Activated effector memory CD4-positive, alpha-beta T cell treated with Interleukin-2 at 50 U/mL for 16 hours (primary cell): Measurements from ENCODE around the gene PDP2.
A peak's percentile ranks its signal among the peaks of the same experiment; 100 is the strongest.
"Not testable (repeated sequence)": the region's sequence is repeated elsewhere in the genome, so short reads cannot be mapped to it uniquely, and the experiment has no call there.

Source experiments
- DNase-seq: peaks from one replicate; pipeline ENCODE4 v3.0.0-alpha.2; 2020

Gene PDP2

DNA sequence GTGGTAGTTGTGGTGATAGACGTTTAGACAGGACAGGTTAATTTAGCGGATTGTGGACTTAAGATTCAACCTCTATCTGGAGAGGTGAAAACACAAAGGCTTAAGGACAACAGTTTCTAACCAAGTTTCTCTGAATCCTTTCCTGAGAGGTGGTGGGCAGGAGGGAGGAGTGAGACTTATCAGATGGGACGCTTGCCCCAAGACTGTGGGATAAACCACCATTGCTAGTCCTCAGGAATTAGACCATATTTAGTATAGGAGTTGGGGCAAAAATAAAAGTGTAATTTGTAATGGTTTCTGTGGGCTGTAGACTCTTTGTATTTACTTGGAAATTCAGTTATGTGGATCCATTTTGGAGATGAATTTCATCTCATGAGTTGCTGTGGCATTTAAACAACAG, 6.6 kb downstream of the PDP2 start:
- DNase-seq, result no peak

DNA sequence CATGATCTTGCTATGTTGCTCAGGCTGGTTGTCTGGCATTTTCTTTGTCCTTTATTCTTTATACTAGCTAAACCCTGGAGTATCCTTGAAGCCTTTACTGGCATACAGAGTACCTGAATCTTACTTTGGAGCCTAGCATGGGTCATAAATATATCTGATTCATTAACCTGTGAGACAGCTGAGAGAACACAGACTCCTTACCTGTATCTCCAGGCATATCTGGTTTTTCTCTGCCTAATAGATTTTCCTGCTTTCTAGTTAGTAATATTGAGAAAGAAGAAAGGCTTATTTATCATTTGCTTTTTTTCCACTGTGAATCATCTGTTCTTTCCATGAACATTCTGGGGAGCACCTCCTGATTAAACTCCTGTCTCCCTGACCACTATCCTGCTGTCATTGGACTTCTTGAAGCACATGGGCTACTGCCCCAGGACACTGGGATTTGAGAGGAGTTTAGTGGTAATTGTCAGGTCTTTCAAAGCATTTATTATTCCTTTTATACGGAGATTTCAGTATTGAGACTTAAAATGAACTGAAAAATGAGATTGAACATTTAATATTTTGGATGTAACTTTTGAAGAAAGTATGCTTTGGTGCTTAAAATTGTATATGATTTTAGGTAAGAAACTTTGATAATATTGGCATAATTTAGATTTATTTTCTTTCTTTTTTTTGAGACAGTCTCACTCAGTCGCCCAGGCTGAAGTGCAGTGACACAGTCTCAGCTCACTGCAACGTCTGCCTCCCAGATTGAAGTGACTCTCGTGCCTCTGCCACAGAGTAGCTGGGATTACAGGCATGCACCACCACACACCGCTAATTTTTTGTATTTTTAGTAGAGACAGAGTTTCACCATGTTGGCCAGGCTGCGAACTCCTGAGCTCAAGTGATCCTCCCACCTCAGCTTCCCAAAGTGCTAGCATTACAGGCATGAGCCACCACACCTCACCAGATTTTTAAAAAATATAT, 8.6 kb downstream of the PDP2 start:
- no peak for DNase-seq

- DNase-seq, result no peak
These were observed 9.3 kb downstream of the PDP2 start for GRCh38 chr16:66889622-66890021.

- DNase-seq, result no peak
These were observed 10.5 kb downstream of the PDP2 start for GRCh38 chr16:66890799-66891198.

GRCh38 chr16:66891360-66891759, 11.0 kb downstream of the PDP2 start:
- no peak for DNase-seq

DNA sequence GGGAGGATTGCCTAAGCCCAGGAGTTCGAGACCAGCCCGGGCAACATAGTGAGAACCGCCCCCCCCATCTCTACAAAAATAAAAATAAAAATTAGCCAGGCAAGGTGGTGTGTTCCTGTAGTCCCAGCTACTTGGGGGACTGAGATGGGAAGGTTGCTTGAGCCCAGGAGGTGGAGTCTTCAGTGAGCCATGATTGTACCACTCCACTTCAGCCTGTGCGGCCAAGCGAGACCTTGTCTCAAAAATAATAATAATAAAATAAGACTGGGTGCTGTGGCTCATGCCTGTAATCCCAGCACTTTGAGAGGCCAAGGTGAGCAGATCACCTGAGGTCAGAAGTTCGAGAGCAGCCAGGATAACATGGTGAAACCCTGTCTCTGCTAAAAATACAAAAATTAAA, 11.5 kb downstream of the PDP2 start:
- no peak for DNase-seq

GRCh38 chr16:66894055-66894454, 13.7 kb downstream of the PDP2 start:
- DNase-seq, result no peak

DNA sequence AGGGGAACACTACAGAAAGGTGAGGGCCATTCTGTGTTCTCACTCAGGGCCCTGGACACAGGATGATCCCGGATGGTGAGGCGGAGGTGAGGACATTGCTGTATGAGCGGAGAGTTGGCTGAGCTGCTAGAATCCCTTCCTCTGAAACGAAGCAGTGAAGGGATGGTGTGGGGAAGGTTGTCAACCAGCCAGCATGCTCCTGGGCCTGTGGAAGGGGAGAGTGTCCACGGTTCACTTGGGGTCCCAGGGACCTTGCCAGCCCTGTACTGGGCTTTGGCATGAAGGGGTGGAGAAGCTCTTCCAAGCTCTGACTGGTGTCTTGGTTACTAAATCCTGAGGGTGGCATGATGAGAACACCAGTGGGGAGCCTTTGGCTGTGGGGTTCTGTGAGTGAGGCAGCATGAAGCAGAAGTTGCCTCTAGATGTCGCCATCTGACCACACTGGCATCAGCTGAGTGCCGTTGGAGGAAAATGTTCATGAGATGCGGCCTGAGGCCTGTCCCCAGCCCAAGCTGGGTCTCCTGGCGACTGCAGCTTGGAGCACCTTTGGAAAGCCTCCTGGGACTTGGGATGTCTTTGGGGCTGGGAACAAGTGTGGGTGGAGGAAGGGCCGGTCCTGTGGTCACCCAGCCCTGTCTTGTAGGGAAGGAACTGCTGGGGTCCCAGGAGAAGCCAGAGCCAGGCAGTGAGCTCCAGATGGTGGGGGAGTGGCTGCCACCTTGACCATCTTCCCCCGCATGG, 14.8 kb downstream of the PDP2 start:
- peak; percentile 27 for DNase-seq

GRCh38 chr16:66895689-66895979, 15.3 kb downstream of the PDP2 start:
- DNase-seq, result no peak

GRCh38 chr16:66895999-66896398, 15.7 kb downstream of the PDP2 start:
- DNase-seq, result no peak

DNA sequence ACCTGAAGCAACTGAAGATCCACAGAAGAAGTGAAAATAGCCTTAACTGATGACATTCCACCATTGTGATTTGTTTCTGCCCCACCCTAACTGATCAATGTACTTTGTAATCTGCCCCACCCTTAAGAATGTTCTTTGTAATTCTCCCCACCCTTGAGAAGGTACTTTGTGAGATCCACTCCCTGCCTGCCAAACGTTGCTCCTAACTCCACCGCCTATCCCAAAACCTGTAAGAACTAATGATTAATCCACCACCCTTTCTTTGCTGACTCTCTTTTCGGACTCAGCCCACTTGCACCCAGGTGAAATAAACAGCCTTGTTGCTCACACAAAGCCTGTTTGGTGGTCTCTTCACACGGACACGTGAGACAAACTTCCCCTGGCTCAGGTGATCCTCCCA, 16.4 kb downstream of the PDP2 start:
- DNase-seq, result not testable (repeated sequence)

DNA sequence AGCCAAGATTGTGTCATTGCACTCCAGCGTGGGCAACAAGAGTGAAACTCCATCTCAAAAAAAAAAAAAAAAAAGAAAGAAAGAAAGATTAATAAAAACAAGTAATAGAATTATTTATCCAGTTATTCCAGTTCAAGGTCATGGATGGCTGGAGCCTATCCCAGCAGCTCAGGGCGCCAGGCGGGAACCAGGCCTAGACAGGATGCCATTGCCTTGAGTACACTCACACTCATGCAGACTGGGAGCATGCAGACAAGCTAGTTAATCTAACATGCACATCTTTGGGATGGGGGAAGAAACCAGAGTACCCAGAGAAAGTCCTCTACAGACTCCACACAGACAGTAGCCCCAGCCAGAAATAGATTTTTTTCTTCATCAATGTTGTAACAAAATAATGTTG, 17.9 kb downstream of the PDP2 start:
- no peak for DNase-seq

DNA sequence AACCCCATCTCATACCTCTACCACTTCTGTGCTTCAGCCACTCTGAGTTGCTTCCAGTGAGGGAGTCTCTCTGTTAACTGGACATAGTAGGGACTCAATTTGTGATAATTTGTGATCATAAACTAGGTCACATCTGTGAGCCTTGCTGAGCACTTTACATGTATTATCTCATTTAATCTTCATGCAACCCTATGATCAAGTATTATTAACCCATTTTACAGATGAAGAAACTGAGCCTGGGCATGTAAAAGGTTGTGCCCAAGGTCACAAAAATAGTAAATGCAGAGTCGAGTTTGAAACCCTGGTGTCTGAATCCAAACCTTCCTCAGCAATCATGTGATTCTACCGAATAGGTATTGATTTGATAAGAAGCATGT, 18.6 kb downstream of the PDP2 start:
- DNase-seq, result no peak

DNA sequence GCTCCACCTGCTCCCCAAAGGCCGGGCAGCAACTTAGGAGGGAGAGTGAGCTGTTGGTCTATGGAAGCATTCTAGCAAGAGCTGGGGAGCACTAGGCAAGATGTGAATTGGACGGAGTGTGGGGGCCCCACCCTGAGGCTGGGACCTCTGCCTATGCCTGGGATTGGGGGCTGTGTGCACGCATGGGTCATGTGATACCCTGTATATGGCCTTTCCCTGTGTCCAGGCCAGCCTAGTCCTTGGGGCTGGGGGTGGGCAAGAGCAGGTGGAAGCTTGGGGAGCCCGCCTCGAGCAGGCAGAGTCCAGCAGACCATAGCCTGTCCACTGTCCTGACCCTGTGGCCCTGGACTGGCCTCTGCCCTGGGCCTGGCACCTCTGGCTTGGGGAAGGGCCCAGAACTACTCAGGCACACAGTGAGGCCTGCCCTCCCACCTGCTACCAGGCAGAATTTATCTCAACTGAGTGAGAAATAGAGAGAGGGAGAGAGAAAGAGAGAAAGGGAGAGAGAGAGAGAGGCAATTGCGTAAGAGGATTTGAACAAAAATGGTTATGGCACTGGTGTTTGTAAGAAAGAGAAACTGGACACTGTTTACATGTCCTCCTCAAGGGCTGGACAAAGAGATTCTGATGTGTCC, 19.1 kb downstream of the PDP2 start:
- DNase-seq, result no peak

DNA sequence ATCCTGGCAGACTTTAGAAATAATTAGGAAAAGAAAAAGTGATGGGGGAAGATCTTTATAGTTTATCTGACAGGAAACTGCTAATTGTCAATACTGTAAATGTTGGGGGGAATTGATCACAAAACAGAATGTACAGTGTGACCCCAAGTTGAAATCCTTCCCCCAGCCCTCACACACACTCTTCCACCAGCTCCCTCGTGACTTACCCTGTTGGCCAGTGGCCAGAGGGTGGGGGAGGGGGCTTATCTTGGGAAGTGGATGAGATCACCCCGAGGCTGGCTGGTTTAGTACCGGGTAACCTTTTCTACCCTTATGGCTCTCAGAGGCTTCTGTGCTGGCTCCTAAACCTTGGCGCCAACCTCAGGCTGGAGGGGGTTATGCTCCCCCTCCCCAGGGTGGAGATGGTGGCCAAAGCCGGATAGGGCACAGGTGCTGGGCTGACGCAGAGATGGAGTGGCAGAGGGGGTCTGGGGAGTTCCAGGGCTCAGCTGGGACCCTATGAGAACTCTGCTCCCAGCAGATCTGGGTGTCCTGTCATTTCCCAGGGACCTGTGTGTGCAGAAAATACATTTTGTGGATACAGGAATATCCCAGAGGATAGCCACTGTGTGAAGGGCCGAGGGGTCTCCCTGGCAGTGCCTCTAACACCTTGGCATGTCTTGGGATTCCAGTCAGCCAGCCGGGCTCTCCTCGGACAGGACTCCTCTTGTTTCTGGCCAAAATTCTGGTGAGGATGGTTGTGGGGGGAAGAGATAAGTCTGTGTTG, 19.8 kb downstream of the PDP2 start:
- DNase-seq, result no peak

GRCh38 chr16:66900721-66901441, 20.6 kb downstream of the PDP2 start:
- DNase-seq, result no peak

- no peak for DNase-seq
These were observed 21.3 kb downstream of the PDP2 start for GRCh38 chr16:66901626-66902025.

DNA sequence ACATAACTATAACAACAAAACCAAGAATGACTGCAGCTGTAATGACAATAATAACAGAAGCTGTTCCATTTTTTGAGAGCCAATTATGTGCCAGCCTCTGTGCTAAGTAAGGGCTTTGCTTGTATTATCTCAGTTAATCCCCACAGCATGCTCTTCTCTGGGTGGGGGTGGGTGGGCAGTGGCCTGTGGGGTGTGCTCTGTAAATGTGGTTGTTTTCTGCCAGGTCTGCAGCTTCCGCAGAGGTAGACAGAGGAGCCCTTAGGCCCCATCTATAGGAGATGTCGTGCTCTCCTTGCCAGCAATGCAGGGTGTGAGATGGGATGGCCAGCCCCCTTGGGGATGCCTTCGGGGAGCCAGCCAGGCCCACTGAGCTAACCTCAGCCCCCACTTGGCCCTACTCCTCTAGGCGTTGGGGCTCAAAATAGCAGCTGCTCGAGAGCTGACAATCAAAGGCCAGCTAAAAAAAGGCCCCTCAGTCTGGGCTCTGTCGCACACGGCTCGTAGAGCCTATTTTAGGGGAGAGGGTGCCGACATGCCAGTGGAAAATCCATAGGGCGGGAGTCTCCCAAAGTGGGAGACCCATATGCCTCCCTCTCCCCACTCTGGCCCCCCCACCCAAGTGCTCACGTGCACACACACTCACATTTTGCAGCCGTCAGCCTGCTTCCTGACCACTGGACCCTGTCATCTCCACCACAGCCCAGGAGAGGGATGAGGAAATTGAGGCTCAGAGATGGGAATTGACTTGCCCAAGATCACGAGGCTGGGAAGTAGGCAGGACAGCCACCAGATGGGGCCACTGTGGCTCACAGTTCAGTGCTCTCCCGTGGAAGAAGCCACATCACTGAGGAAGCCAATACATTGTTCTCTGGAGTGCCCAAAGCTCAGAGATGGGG, 22.6 kb downstream of the PDP2 start:
- no peak for DNase-seq

GRCh38 chr16:66903544-66904427, 23.5 kb downstream of the PDP2 start:
- no peak for DNase-seq

GRCh38 chr16:66904428-66904845, 24.1 kb downstream of the PDP2 start:
- DNase-seq, result no peak
